Measurements from ENCODE around the gene SEMA3C. TPM values are rescaled to one million over a fixed set of nuclear protein-coding genes. Genes with fewer than 3 reads are reported as not detected.
A peak's percentile ranks its signal among the peaks of the same experiment; 100 is the strongest.

SEMA3C gene
- total and polyA plus RNA-seq, 4 donors, result 3.3 to 86.8 (median 15.9) TPM

- H3K27me3 ChIP-seq (ENCODE audit: control insufficient read depth in 1 of 2, insufficient read depth in 2 of 2, low read length in 1 of 2), result no peaks in the 10 kb centered on the region
- ATAC-seq (ENCODE audit: low FRiP score), result no peak
- intact Hi-C loops (cut with DNase I), result no loop called here
- no peak overlapping the region for H3K4me3 ChIP-seq (ENCODE audit: low read length in 2 of 2)
- WGBS, 2 donors, result 56 to 59% methylated on average over 2 of the region's 2 CpGs
- H3K36me3 ChIP-seq (ENCODE audit: control insufficient read depth in 1 of 2, insufficient read depth in 2 of 2, low read length in 1 of 2), result no peaks in the 10 kb centered on the region
- peaks cover 2 to 3% of the 10 kb centered on the region in 2 donors for H3K4me1 ChIP-seq (ENCODE audit: control insufficient read depth in 1 of 2, insufficient read depth in 2 of 2, low read length in 2 of 2)
- H3K27ac ChIP-seq (ENCODE audit: low read depth in 1 of 2, low read length in 2 of 2), result no peak overlapping the region
- no peaks in the 10 kb centered on the region for H3K9me3 ChIP-seq (ENCODE audit: control insufficient read depth, low read length)
- DNase-seq, result no peak
These were observed 47.6 kb downstream of the SEMA3C start for GRCh38 chr7:80871228-80871627.

- H3K9me3 ChIP-seq (ENCODE audit: control insufficient read depth, low read length), result no peaks in the 10 kb centered on the region
- H3K27me3 ChIP-seq (ENCODE audit: control insufficient read depth in 1 of 2, insufficient read depth in 2 of 2, low read length in 1 of 2), result no peaks in the 10 kb centered on the region
- H3K27ac ChIP-seq (ENCODE audit: low read depth in 1 of 2, low read length in 2 of 2), result no peak overlapping the region
- ATAC-seq (ENCODE audit: low FRiP score), result no peak
- WGBS, 2 donors, result 5 to 9% methylated on average over 4 of the region's 4 CpGs
- intact Hi-C loops (cut with DNase I), result no loop called here
- H3K4me3 ChIP-seq (ENCODE audit: low read length in 2 of 2), result no peak overlapping the region
- peaks cover 2 to 3% of the 10 kb centered on the region in 2 donors for H3K4me1 ChIP-seq (ENCODE audit: control insufficient read depth in 1 of 2, insufficient read depth in 2 of 2, low read length in 2 of 2)
- H3K36me3 ChIP-seq (ENCODE audit: control insufficient read depth in 1 of 2, insufficient read depth in 2 of 2, low read length in 1 of 2), result no peaks in the 10 kb centered on the region
- no peak for DNase-seq
These were observed 48.0 kb downstream of the SEMA3C start for GRCh38 chr7:80870813-80871212.

- Histone ChIP-seq H3K4me1 (ENCODE audit: control insufficient read depth in 1 of 2, insufficient read depth in 2 of 2, low read length in 2 of 2) (peaks cover 2 to 3% of the 10 kb centered on the region in 2 donors), H3K27me3 (ENCODE audit: control insufficient read depth in 1 of 2, insufficient read depth in 2 of 2, low read length in 1 of 2) (no peaks in the 10 kb centered on the region), H3K36me3 (ENCODE audit: control insufficient read depth in 1 of 2, insufficient read depth in 2 of 2, low read length in 1 of 2) (no peaks in the 10 kb centered on the region), H3K9me3 (ENCODE audit: control insufficient read depth, low read length) (no peaks in the 10 kb centered on the region), H3K4me3 (ENCODE audit: low read length in 2 of 2) (no peak overlapping the region), H3K27ac (ENCODE audit: low read depth in 1 of 2, low read length in 2 of 2) (no peak overlapping the region)
- DNase-seq (no peak), ATAC-seq (ENCODE audit: low FRiP score) (no peak)
- 90 to 91% methylated on average over 6 of the region's 6 CpGs for WGBS, 2 donors
- intact Hi-C loops (cut with DNase I), result no loop called here
These were observed 48.8 kb downstream of the SEMA3C start for GRCh38 chr7:80869821-80870751.

- DNase-seq (no peak), ATAC-seq (ENCODE audit: low FRiP score) (no peak)
- intact Hi-C loops (cut with DNase I), result no loop called here
- H3K4me1 ChIP-seq (ENCODE audit: control insufficient read depth in 1 of 2, insufficient read depth in 2 of 2, low read length in 2 of 2), result peaks cover 2 to 3% of the 10 kb centered on the region in 2 donors
- H3K4me3 ChIP-seq (ENCODE audit: low read length in 2 of 2), result no peak overlapping the region
- no peaks in the 10 kb centered on the region for H3K36me3 ChIP-seq (ENCODE audit: control insufficient read depth in 1 of 2, insufficient read depth in 2 of 2, low read length in 1 of 2)
- H3K9me3 ChIP-seq (ENCODE audit: control insufficient read depth, low read length), result no peaks in the 10 kb centered on the region
- no peak overlapping the region for H3K27ac ChIP-seq (ENCODE audit: low read depth in 1 of 2, low read length in 2 of 2)
- WGBS, 2 donors, result 51 to 58% methylated on average over 4 of the region's 4 CpGs
- H3K27me3 ChIP-seq (ENCODE audit: control insufficient read depth in 1 of 2, insufficient read depth in 2 of 2, low read length in 1 of 2), result no peaks in the 10 kb centered on the region
These were observed 49.6 kb downstream of the SEMA3C start for GRCh38 chr7:80869106-80869784.

- Histone ChIP-seq H3K4me1 (ENCODE audit: control insufficient read depth in 1 of 2, insufficient read depth in 2 of 2, low read length in 2 of 2) (peaks cover 2 to 3% of the 10 kb centered on the region in 2 donors), H3K36me3 (ENCODE audit: control insufficient read depth in 1 of 2, insufficient read depth in 2 of 2, low read length in 1 of 2) (no peaks in the 10 kb centered on the region), H3K9me3 (ENCODE audit: control insufficient read depth, low read length) (no peaks in the 10 kb centered on the region), H3K27ac (ENCODE audit: low read depth in 1 of 2, low read length in 2 of 2) (no peak overlapping the region), H3K4me3 (ENCODE audit: low read length in 2 of 2) (no peak overlapping the region), H3K27me3 (ENCODE audit: control insufficient read depth in 1 of 2, insufficient read depth in 2 of 2, low read length in 1 of 2) (no peaks in the 10 kb centered on the region)
- intact Hi-C loops (cut with DNase I), result no loop called here
- 87 to 91% methylated on average over 1 of the region's 1 CpG for WGBS, 2 donors
- ATAC-seq (ENCODE audit: low FRiP score) (no peak), DNase-seq (no peak)
These were observed 50.3 kb downstream of the SEMA3C start for GRCh38 chr7:80868566-80868965.

DNA sequence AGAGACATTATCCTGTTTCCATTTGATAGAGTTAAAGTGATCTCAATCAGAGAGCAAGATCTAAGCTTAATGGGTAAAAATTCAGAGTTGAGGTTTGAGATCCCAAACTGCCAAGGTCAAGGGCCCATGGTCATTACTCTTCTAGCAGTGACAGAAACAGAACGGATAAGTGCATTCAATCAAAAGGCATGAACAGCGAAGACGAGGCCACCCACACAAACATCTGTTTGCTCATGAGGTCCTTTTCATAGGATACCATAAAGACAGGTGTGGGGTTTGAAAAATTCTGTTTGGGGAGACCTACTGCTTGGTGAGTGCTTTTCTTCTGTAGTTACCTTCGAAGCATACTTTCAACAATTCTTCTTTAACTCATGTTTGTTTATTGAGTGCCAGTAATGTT, 58.3 kb downstream of the SEMA3C start:
- ATAC-seq (ENCODE audit: low FRiP score), result no peak
- Histone ChIP-seq H3K27me3 (ENCODE audit: control insufficient read depth in 1 of 2, insufficient read depth in 2 of 2, low read length in 1 of 2) (no peaks in the 10 kb centered on the region), H3K36me3 (ENCODE audit: control insufficient read depth in 1 of 2, insufficient read depth in 2 of 2, low read length in 1 of 2) (no peaks in the 10 kb centered on the region), H3K4me3 (ENCODE audit: low read length in 2 of 2) (no peak overlapping the region), H3K9me3 (ENCODE audit: control insufficient read depth, low read length) (no peaks in the 10 kb centered on the region), H3K4me1 (ENCODE audit: control insufficient read depth in 1 of 2, insufficient read depth in 2 of 2, low read length in 2 of 2) (peaks cover 0 to 1% of the 10 kb centered on the region in 2 donors), H3K27ac (ENCODE audit: low read depth in 1 of 2, low read length in 2 of 2) (no peak overlapping the region)
- WGBS, 2 donors, result 86 to 88% methylated on average over 4 of the region's 4 CpGs
- no peak for DNase-seq
- intact Hi-C loops (cut with DNase I), result no loop called here

DNA sequence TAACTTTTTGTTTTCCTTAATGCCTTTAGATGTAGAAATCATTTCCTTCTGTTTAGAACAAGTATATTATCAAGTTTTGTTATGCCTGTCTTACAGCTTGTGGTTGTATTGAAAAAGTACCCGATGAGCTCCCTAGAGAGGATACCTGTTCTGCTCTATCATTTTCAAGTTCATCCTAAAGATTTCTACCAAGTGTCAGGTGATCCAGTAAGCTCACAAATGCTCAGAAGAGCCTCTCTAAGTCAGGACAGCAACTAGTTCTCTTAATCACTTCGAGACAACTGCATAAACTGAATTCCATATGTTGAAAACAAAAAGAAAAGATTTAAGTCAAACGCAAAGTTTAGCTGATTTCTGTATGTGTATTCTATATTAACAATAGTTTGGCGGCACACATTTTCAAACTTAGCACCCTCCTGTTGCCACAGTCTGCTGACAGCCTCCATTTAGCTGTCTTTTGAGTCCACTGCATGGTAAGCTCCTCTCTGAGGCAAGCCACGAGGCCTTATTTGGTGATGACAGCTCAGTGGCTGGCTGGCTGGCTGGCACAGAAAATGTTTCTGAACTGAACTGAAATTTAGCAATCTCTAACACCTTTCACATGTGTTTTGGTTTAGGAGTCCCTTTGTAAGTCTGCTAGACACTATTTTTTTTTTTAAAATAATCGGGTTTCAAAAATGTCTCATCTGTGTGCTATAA, 59.4 kb downstream of the SEMA3C start:
- H3K4me1 ChIP-seq (ENCODE audit: control insufficient read depth in 1 of 2, insufficient read depth in 2 of 2, low read length in 2 of 2), result peaks cover 0 to 1% of the 10 kb centered on the region in 2 donors
- H3K36me3 ChIP-seq (ENCODE audit: control insufficient read depth in 1 of 2, insufficient read depth in 2 of 2, low read length in 1 of 2), result no peaks in the 10 kb centered on the region
- ATAC-seq (ENCODE audit: low FRiP score), result peak; percentile 54
- 66 to 71% methylated on average over 6 of the region's 6 CpGs for WGBS, 2 donors
- peak; percentile 63 to 76 for DNase-seq
- H3K4me3 ChIP-seq (ENCODE audit: low read length in 2 of 2), result no peak overlapping the region
- no peaks in the 10 kb centered on the region for H3K27me3 ChIP-seq (ENCODE audit: control insufficient read depth in 1 of 2, insufficient read depth in 2 of 2, low read length in 1 of 2)
- H3K9me3 ChIP-seq (ENCODE audit: control insufficient read depth, low read length), result no peaks in the 10 kb centered on the region
- intact Hi-C loops (cut with DNase I), result no loop called here
- H3K27ac ChIP-seq (ENCODE audit: low read depth in 1 of 2, low read length in 2 of 2), result no peak overlapping the region

DNA sequence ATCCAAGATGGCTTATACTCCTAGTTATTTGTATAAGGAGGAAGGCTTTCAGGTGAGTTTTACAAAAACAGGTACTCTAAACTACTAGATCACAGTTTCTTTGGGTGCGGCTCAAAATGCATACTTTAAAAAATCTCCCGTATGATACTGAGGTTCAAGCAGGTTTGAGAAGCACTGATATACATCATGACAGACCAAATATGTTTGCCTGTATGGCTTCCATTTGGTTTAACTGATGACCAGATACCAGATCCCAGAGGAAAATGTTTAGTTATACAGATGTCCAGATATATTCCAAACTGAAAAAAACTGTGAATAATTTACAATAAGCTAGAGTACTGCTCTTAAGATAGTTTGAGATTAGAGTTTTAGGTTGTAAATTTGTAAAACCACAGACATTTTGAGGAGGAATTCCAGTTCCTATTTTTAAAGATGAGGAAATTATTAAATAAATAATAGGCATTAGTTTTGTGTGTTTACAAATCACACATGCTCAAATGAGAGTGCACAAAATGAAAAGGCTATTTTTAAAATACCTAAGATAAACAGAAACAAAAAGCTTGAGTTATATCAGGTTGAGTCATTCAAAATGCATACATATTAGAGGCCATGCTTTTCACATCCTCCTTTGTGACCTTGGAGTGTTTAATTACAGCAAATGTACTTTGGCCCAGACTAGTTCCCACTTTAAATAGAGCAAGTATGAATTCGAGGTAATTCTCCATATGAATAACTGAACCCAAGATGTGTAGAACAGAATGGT, 60.5 kb downstream of the SEMA3C start:
- H3K9me3 ChIP-seq (ENCODE audit: control insufficient read depth, low read length), result no peaks in the 10 kb centered on the region
- no peaks in the 10 kb centered on the region for H3K36me3 ChIP-seq (ENCODE audit: control insufficient read depth in 1 of 2, insufficient read depth in 2 of 2, low read length in 1 of 2)
- 70 to 74% methylated on average over 3 of the region's 3 CpGs for WGBS, 2 donors
- H3K27me3 ChIP-seq (ENCODE audit: control insufficient read depth in 1 of 2, insufficient read depth in 2 of 2, low read length in 1 of 2), result no peaks in the 10 kb centered on the region
- DNase-seq (no peak), ATAC-seq (ENCODE audit: low FRiP score) (no peak)
- H3K27ac ChIP-seq (ENCODE audit: low read depth in 1 of 2, low read length in 2 of 2), result no peak overlapping the region
- intact Hi-C loops (cut with DNase I), result no loop called here
- H3K4me3 ChIP-seq (ENCODE audit: low read length in 2 of 2), result no peak overlapping the region
- peaks cover 0 to 1% of the 10 kb centered on the region in 2 donors for H3K4me1 ChIP-seq (ENCODE audit: control insufficient read depth in 1 of 2, insufficient read depth in 2 of 2, low read length in 2 of 2)
